WTC11 (cell line): ENCODE data around the gene ST6GALNAC2. TPM values are rescaled to one million over a fixed set of nuclear protein-coding genes. Genes with fewer than 3 reads are reported as not detected.

Experiments
- ATAC-seq: fragments of 200-7000 bp; cut with Tn5 transposase; 2 replicates; pipeline ENCODE4 v1.10.0; 2021; ENCODE audit warnings: mild to moderate bottlenecking, moderate library complexity
- CTCF ChIA-PET: fragments of 300-600 bp; sonication (Branson Sonifier 250); formaldehyde crosslinking; loops from one replicate; lab custom pipeline; 2021; ENCODE audit warnings: antibody characterized with exemption; lab: Charles Lee
- POLR2A ChIA-PET: fragments of 350-600 bp; sonication (Branson Sonifier 250); formaldehyde crosslinking; loops from one replicate; lab custom pipeline; 2021; ENCODE audit warnings: antibody characterized with exemption; lab: Charles Lee
- DNase-seq: peaks from one replicate; pipeline ENCODE4 v3.0.0; 2021; ENCODE audit warnings: low spot score
- H3K27ac Mint-ChIP-seq: 2 replicates; pipeline ENCODE4 v1.8.0; 2021; ENCODE audit warnings: mixed read lengths
- H3K27me3 Mint-ChIP-seq: 2 replicates; pipeline ENCODE4 v1.8.0; 2021; ENCODE audit warnings: low read depth, mild to moderate bottlenecking, moderate library complexity, mixed read lengths
- H3K36me3 Mint-ChIP-seq: 2 replicates; pipeline ENCODE4 v1.8.0; 2021; ENCODE audit warnings: mixed read lengths
- H3K4me1 Mint-ChIP-seq: 2 replicates; pipeline ENCODE4 v1.8.0; 2022; ENCODE audit warnings: mixed read lengths
- H3K4me3 Mint-ChIP-seq: 2 replicates; pipeline ENCODE4 v1.8.0; 2021; ENCODE audit warnings: mild to moderate bottlenecking, moderate library complexity, mixed read lengths
- H3K9me3 Mint-ChIP-seq: 2 replicates; pipeline ENCODE4 v1.8.0; 2021; ENCODE audit warnings: mixed read lengths
- AFF4 ChIP-seq: sonication (generic); formaldehyde crosslinking; IDR thresholded peaks from 2 replicates; pipeline ENCODE4 v1.8.1; 2023; ENCODE audit warnings: mild to moderate bottlenecking, missing genetic modification reagents, borderline replicate concordance
- CBFB ChIP-seq: sonication (generic); formaldehyde crosslinking; IDR thresholded peaks from 2 replicates; pipeline ENCODE4 v1.8.1; 2022; ENCODE audit warnings: mild to moderate bottlenecking, low read depth, missing genetic modification reagents
- E2F4 ChIP-seq: sonication (generic); formaldehyde crosslinking; IDR thresholded peaks from 2 replicates; pipeline ENCODE4 v1.8.1; 2022; ENCODE audit warnings: low read depth, mild to moderate bottlenecking, moderate library complexity, missing genetic modification reagents, borderline replicate concordance
- FOXK1 ChIP-seq: sonication (generic); formaldehyde crosslinking; IDR thresholded peaks from 2 replicates; pipeline ENCODE4 v1.8.0; 2022; ENCODE audit warnings: mild to moderate bottlenecking, moderate library complexity, missing genetic modification reagents
- FOXP1 ChIP-seq: sonication (generic); formaldehyde crosslinking; IDR thresholded peaks from 2 replicates; pipeline ENCODE4 v1.8.0; 2022; ENCODE audit warnings: missing genetic modification reagents, mild to moderate bottlenecking, moderate library complexity, borderline replicate concordance
- GTF2I ChIP-seq: fragments of 250-450 bp; sonication (Bioruptor Pico); conservative IDR thresholded peaks from 2 replicates; pipeline ENCODE4 v1.4.0; 2021; ENCODE audit warnings: mild to moderate bottlenecking
- KAT7 ChIP-seq: sonication (generic); formaldehyde crosslinking; IDR thresholded peaks from 2 replicates; pipeline ENCODE4 v1.8.1; 2023; ENCODE audit warnings: missing genetic modification reagents, mild to moderate bottlenecking, borderline replicate concordance
- NR3C1 ChIP-seq: sonication (generic); formaldehyde crosslinking; conservative IDR thresholded peaks from 2 replicates; pipeline ENCODE4 v1.8.1; 2023; ENCODE audit warnings: low read depth, mild to moderate bottlenecking, missing genetic modification reagents
- SOX15 ChIP-seq: fragments of 250-450 bp; sonication (Bioruptor Pico); IDR thresholded peaks from 2 replicates; pipeline ENCODE4 v1.9.0; 2021; ENCODE audit warnings: mild to moderate bottlenecking
- USF1 ChIP-seq: sonication (generic); formaldehyde crosslinking; IDR thresholded peaks from 2 replicates; pipeline ENCODE4 v1.8.0; 2022; ENCODE audit warnings: mild to moderate bottlenecking, missing genetic modification reagents
- ZNF219 ChIP-seq: sonication (generic); formaldehyde crosslinking; IDR thresholded peaks from 2 replicates; pipeline ENCODE4 v1.8.0; 2023; ENCODE audit warnings: missing genetic modification reagents, mild to moderate bottlenecking, borderline replicate concordance
- total RNA-seq: library from RNA; stranded (reverse); gene quantifications from 3 replicates; pipeline ENCODE4 v1.2.3, GENCODE V29; 2021
- TF ChIP-seq, protein P1 (sequence below): fragments of 250-450 bp; sonication (Bioruptor Pico); IDR thresholded peaks from 2 replicates; pipeline ENCODE4 v1.9.0; 2021; ENCODE audit warnings: mild to moderate bottlenecking
- TF ChIP-seq, protein P2 (sequence below): sonication (generic); formaldehyde crosslinking; IDR thresholded peaks from 2 replicates; pipeline ENCODE4 v1.8.0; 2022; ENCODE audit warnings: missing genetic modification reagents
- TF ChIP-seq, protein P3 (sequence below): fragments of 250-450 bp; sonication (Bioruptor Pico); conservative IDR thresholded peaks from 2 replicates; pipeline ENCODE4 v1.9.0; 2021; ENCODE audit warnings: mild to moderate bottlenecking

Gene ST6GALNAC2
- total RNA-seq, 1 experiment from 2014 or later = not detected

GRCh38 chr17:76627510-76627909, 41.9 kb upstream of the ST6GALNAC2 start:
- TF ChIP-seq FOXP1 (CRISPR knock-in tag) (no peak), FOXK1 (CRISPR knock-in tag) (no peak), AFF4 (CRISPR knock-in tag) (no peak), E2F4 (CRISPR knock-in tag) (no peak), CBFB (CRISPR knock-in tag) (no peak), SOX15 (CRISPR knock-in tag) (no peak), USF1 (CRISPR knock-in tag) (no peak), GTF2I (CRISPR knock-in tag) (no peak), NR3C1 (CRISPR knock-in tag) (no peak), ZNF219 (CRISPR knock-in tag) (no peak), KAT7 (CRISPR knock-in tag) (no peak)
- TF ChIP-seq, protein P1, sequence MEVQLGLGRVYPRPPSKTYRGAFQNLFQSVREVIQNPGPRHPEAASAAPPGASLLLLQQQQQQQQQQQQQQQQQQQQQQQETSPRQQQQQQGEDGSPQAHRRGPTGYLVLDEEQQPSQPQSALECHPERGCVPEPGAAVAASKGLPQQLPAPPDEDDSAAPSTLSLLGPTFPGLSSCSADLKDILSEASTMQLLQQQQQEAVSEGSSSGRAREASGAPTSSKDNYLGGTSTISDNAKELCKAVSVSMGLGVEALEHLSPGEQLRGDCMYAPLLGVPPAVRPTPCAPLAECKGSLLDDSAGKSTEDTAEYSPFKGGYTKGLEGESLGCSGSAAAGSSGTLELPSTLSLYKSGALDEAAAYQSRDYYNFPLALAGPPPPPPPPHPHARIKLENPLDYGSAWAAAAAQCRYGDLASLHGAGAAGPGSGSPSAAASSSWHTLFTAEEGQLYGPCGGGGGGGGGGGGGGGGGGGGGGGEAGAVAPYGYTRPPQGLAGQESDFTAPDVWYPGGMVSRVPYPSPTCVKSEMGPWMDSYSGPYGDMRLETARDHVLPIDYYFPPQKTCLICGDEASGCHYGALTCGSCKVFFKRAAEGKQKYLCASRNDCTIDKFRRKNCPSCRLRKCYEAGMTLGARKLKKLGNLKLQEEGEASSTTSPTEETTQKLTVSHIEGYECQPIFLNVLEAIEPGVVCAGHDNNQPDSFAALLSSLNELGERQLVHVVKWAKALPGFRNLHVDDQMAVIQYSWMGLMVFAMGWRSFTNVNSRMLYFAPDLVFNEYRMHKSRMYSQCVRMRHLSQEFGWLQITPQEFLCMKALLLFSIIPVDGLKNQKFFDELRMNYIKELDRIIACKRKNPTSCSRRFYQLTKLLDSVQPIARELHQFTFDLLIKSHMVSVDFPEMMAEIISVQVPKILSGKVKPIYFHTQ (CRISPR knock-in tag) = no peak
- TF ChIP-seq, protein P2, sequence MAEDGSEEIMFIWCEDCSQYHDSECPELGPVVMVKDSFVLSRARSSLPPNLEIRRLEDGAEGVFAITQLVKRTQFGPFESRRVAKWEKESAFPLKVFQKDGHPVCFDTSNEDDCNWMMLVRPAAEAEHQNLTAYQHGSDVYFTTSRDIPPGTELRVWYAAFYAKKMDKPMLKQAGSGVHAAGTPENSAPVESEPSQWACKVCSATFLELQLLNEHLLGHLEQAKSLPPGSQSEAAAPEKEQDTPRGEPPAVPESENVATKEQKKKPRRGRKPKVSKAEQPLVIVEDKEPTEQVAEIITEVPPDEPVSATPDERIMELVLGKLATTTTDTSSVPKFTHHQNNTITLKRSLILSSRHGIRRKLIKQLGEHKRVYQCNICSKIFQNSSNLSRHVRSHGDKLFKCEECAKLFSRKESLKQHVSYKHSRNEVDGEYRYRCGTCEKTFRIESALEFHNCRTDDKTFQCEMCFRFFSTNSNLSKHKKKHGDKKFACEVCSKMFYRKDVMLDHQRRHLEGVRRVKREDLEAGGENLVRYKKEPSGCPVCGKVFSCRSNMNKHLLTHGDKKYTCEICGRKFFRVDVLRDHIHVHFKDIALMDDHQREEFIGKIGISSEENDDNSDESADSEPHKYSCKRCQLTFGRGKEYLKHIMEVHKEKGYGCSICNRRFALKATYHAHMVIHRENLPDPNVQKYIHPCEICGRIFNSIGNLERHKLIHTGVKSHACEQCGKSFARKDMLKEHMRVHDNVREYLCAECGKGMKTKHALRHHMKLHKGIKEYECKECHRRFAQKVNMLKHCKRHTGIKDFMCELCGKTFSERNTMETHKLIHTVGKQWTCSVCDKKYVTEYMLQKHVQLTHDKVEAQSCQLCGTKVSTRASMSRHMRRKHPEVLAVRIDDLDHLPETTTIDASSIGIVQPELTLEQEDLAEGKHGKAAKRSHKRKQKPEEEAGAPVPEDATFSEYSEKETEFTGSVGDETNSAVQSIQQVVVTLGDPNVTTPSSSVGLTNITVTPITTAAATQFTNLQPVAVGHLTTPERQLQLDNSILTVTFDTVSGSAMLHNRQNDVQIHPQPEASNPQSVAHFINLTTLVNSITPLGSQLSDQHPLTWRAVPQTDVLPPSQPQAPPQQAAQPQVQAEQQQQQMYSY (CRISPR knock-in tag) = no peak
- TF ChIP-seq, protein P3, sequence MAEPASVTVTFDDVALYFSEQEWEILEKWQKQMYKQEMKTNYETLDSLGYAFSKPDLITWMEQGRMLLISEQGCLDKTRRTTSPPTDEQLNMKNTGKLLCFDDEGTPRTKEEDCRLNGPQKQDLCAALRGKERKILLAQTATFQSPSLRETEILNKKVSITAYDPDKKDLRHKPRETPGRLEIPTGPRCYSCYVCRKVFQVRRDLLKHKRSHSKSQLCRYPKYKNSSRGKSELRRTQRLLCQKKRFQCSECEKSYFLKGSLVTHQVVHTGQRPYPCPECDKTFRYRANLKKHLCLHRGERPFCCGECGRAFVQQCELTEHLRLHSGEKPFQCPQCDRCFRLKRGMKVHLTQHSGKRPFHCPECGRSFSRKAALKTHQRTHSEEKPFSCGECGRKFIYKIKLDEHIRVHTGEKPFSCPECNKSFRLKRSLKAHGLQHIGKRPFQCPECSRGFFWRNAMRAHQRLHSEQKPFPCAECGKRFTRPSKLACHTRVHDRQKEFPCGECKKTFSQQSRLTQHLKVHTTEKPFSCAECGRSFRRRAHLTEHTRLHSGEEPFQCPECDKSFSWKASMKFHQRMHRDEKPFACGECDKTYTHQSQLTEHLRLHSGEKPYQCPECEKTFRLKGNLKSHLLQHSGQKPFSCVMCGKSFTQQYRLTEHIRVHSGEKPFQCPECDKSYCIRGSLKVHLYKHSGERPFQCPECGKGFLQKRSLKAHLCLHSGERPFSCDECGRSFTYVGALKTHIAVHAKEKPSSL (CRISPR knock-in tag) = no peak
- POLR2A ChIA-PET = no interaction called here

More at GRCh38 chr17:76627510-76627909, 41.9 kb upstream of the ST6GALNAC2 start:
- Mint-ChIP-seq H3K4me3 (no peak overlapping the region), H3K9me3 (no peaks in the 10 kb centered on the region), H3K27me3 (0 out of 2 replicates have a peak, but pooled peaks cover 5% of the 10 kb centered on the region), H3K36me3 (no peaks in the 10 kb centered on the region), H3K27ac (no peak overlapping the region), H3K4me1 (peaks cover 24% of the 10 kb centered on the region)
- CTCF ChIA-PET = interaction anchor here (0.9 to 1.3 kb wide), 2 partner anchors 10 to 104 kb away, joined by 3 to 4 read pairs; no protein-coding TSS in a partner anchor
- ATAC-seq (no peak), DNase-seq (no peak)
